Neural crest cell (in vitro differentiated cells): ENCODE measurements around the gene EFCAB11. TPM values are rescaled to one million over a fixed set of nuclear protein-coding genes. Genes with fewer than 3 reads are reported as not detected.
A peak's percentile ranks its signal among the peaks of the same experiment; 100 is the strongest.

ENCODE experiments used
- DNase-seq: peaks from one replicate; pipeline ENCODE4 v3.0.0; 2021; ENCODE audit warnings: low read depth, mixed read lengths, low spot score
- H3K27ac Mint-ChIP-seq: one replicate; pipeline ENCODE4 v1.8.0; 2021; ENCODE audit warnings: mild to moderate bottlenecking, mixed read lengths; ENCODE audit not compliant: unreplicated experiment
- H3K27me3 Mint-ChIP-seq: 2 replicates; pipeline ENCODE4 v1.8.0; 2021; ENCODE audit warnings: low read depth, mild to moderate bottlenecking, mixed read lengths
- H3K36me3 Mint-ChIP-seq: 2 replicates; pipeline ENCODE4 v1.8.0; 2021; ENCODE audit warnings: low read depth, mild to moderate bottlenecking, mixed read lengths
- H3K4me1 Mint-ChIP-seq: 2 replicates; pipeline ENCODE4 v1.8.0; 2021; ENCODE audit warnings: mixed read lengths
- H3K4me3 Mint-ChIP-seq: one replicate; pipeline ENCODE4 v1.8.0; 2021; ENCODE audit warnings: mild to moderate bottlenecking, mixed read lengths
- H3K9me3 Mint-ChIP-seq: 2 replicates; pipeline ENCODE4 v1.8.0; 2021; ENCODE audit warnings: mixed read lengths
- CTCF ChIP-seq: fragments of 200-600 bp; sonication (generic); conservative IDR thresholded peaks from 2 replicates; pipeline ENCODE4 v1.5.0; 2021; ENCODE audit warnings: antibody characterized with exemption, mild to moderate bottlenecking
- total RNA-seq: library from RNA; stranded (reverse); gene quantifications from 2 replicates; pipeline ENCODE4 v1.2.1, GENCODE V29; 2021

Gene EFCAB11
- total RNA-seq, 1 donor from 2014 or later = 15.4 TPM

GRCh38 chr14:89906000-89906399, 48.5 kb downstream of the EFCAB11 start:
- H3K9me3 Mint-ChIP-seq = peaks cover 4% of the 10 kb centered on the region
- peaks cover 12% of the 10 kb centered on the region for H3K4me1 Mint-ChIP-seq
- no peak overlapping the region for H3K27ac Mint-ChIP-seq
- TF ChIP-seq CTCF = no peak
- H3K27me3 Mint-ChIP-seq = no peaks in the 10 kb centered on the region
- no peak overlapping the region for H3K4me3 Mint-ChIP-seq
- no peaks in the 10 kb centered on the region for H3K36me3 Mint-ChIP-seq
- DNase-seq = no peak

- Mint-ChIP-seq H3K4me1 (no peaks in the 10 kb centered on the region), H3K9me3 (no peaks in the 10 kb centered on the region), H3K27me3 (no peaks in the 10 kb centered on the region), H3K36me3 (no peaks in the 10 kb centered on the region), H3K4me3 (no peak overlapping the region), H3K27ac (no peak overlapping the region)
- TF ChIP-seq CTCF = no peak
- no peak for DNase-seq
Observed at GRCh38 chr14:89903340-89903952, 51.1 kb downstream of the EFCAB11 start.

GRCh38 chr14:89902881-89903280, 51.6 kb downstream of the EFCAB11 start:
- H3K4me1 Mint-ChIP-seq = no peaks in the 10 kb centered on the region
- no peaks in the 10 kb centered on the region for H3K27me3 Mint-ChIP-seq

GRCh38 chr14:89900802-89901201, 53.7 kb downstream of the EFCAB11 start:
- H3K36me3 Mint-ChIP-seq = peaks cover 1% of the 10 kb centered on the region
- no peak overlapping the region for H3K27ac Mint-ChIP-seq
- no peaks in the 10 kb centered on the region for H3K27me3 Mint-ChIP-seq
- no peak for TF ChIP-seq CTCF
- H3K9me3 Mint-ChIP-seq = peaks cover 1% of the 10 kb centered on the region
- no peaks in the 10 kb centered on the region for H3K4me1 Mint-ChIP-seq
- no peak overlapping the region for H3K4me3 Mint-ChIP-seq
- no peak for DNase-seq

More at GRCh38 chr14:89902881-89903280, 51.6 kb downstream of the EFCAB11 start:
- Mint-ChIP-seq H3K36me3 (no peaks in the 10 kb centered on the region), H3K9me3 (no peaks in the 10 kb centered on the region), H3K27ac (no peak overlapping the region), H3K4me3 (no peak overlapping the region)
- TF ChIP-seq CTCF = no peak
- no peak for DNase-seq

- H3K4me3 Mint-ChIP-seq = no peak overlapping the region
- H3K9me3 Mint-ChIP-seq = peaks cover 3% of the 10 kb centered on the region
- peak; percentile 66 for TF ChIP-seq CTCF
- DNase-seq = no peak
- H3K4me1 Mint-ChIP-seq = no peaks in the 10 kb centered on the region
- H3K36me3 Mint-ChIP-seq = peaks cover 3% of the 10 kb centered on the region
- no peak overlapping the region for H3K27ac Mint-ChIP-seq
- no peaks in the 10 kb centered on the region for H3K27me3 Mint-ChIP-seq
Observed at GRCh38 chr14:89899917-89900663, 54.4 kb downstream of the EFCAB11 start.
